NCI-H526 (cell line): ENCODE measurements around the gene XYLT1.
A peak's percentile ranks its signal among the peaks of the same experiment; 100 is the strongest.

Source experiments
- DNase-seq, 2 experiments: peaks; one replicate each; lab custom pipeline; 2025; lab: John Stamatoyannopoulos, UW

XYLT1 gene

DNA sequence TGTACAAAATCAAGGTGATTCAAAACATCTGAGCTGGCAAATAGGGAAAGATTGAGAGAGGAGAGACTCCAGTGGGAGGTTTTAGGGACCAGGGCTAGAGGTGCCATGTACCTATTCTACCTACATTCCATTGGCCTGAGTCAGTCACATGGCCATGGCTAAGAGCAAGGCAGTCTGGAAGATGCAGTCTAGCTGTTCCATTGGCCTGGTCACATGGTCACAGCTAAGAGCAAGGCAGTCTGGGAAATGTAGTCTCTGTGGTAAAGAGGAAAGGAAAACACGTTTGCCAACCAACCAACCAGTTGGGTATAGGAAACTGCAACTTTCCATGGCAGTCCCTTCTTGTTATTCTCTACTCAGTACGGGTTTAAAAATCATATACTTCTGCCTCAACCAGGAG, 369.1 kb downstream of the XYLT1 start:
- DNase-seq = peak in 1 of 2 experiments; percentile 14

- no peak for DNase-seq
Observed at GRCh38 chr16:17098685-17099084, 372.1 kb downstream of the XYLT1 start.

DNA sequence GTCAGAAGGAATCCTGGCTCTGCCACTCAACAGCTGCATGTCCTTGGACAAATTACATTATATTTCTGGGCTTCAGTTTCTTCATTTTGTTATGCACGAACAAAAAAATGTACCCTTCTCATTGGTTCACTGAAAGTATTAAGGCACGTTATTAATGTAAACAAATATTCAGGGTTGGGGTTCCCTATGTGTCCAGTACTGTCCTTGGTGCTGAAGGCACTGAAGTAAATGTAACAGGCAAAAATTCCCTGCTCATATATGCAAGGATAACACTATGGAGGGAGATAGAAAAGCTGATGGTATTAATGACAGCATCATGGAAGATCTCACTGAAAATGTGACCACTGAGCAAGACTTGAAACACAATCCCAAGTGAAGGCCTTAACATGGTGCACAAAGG, 386.6 kb downstream of the XYLT1 start:
- DNase-seq = no peak

GRCh38 chr16:17083628-17084027, 387.1 kb downstream of the XYLT1 start:
- DNase-seq = no peak

- DNase-seq = no peak
Observed at GRCh38 chr16:17082095-17082882, 388.5 kb downstream of the XYLT1 start.

DNA sequence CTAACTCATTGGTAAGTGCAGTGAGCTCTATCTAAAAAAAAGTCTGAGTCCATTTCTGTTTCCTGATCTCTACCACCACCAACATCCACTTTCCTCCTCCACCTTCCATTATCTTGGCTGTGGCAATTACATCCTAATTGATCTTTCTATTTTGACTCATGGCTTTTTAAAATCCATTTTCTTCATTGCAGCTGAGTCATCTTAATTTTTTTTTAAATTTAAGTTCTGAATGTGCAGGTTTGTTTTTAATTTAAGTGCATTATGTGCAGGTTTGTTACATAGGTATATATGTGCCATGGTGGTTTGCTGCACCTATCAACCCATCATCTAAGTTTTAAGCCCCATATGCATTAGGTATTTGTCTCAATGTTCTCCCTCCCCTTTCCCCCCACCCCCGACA, 390.7 kb downstream of the XYLT1 start:
- no peak for DNase-seq

- no peak for DNase-seq
Observed at GRCh38 chr16:17078931-17079631, 391.7 kb downstream of the XYLT1 start.

DNA sequence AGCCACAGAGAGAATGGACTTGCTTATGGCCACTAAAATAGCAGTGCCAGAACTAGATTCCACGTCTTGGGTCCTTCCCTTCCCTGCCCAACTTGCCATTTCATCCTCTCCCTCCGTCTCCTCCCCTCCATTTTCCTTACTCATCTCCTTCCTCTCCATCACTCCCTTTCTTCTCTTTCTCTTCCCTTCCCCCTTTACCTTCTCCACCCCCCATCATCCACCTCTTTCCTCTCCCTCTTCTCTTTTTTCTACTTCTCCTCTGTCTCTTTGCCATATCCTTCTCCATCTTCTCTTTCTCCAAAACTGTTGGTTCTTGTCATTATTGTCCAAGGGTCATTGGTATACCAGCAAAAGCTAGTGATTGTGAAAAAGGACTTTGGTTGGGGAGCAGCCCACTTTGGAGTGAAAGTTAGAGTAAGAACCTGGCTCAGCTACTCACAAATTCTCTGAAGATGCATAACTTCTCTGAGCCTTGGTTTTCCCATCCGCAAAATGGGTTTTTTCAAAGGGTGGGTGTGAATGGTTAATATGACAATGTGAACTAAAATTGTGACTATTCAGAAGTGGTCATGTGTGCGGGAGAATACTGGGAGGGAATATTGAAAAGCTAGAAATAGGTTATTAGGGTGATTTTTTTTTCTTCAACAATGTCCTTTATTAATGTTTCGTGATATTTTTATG, 393.8 kb downstream of the XYLT1 start:
- no peak for DNase-seq

- no peak for DNase-seq
Observed at GRCh38 chr16:17076092-17076754, 394.5 kb downstream of the XYLT1 start.

- no peak for DNase-seq
Observed at GRCh38 chr16:17072104-17072503, 398.7 kb downstream of the XYLT1 start.

DNA sequence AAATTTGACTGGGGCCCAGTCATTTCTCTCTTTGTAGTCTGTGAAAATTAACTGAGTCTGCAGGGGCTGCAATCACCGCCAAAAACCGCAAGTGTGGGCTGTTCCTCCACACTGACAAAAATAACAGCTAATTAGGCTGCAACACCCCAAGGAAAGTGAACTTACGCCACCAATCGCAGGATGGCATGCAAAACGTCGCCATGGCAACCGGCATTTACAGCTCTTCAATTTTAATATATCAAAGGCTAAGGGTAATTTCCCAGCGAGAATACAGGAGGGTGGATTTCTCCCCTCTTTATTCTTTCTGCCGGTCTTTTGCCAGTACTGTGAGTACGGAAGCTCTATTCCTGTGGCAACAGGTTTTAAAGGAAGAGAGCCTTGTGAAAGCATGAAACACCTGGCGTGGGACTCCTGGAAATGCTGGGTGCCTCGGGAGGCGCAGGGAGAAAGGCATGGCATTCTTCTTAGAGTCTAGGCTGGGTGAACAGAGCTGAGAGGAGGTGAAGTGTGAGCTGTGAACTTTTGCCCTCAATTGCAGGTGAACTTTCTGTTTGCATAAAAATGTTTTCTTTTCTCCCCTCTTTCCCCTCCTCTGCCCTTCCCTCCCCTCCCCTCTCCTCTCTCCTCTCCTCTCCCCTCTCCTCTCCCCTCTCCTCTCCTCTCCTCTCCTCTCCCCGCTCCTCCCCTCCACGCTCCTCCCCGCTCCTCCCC, 399.7 kb downstream of the XYLT1 start:
- DNase-seq = peak; percentile 20 to 53

DNA sequence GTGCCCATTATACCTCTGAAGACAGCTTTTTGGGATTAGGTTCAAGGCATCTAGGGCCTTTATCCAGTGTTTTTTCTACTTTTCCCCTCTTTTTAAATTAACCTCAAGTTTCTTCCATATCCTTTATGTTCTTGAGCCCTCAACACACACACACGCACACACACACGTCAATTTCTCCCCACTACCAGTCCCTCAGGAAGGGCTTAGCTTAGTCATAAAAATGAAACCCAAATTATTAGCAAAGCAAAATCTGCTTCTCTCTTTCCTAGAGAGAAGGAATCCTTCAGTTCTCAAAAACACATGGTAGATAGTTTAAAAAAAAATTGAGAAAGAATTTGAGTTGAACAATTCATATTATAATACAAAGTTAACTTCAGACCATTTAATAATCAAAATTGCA, 401.1 kb downstream of the XYLT1 start:
- DNase-seq = no peak

- no peak for DNase-seq
Observed at GRCh38 chr16:17068524-17068923, 402.2 kb downstream of the XYLT1 start.

DNA sequence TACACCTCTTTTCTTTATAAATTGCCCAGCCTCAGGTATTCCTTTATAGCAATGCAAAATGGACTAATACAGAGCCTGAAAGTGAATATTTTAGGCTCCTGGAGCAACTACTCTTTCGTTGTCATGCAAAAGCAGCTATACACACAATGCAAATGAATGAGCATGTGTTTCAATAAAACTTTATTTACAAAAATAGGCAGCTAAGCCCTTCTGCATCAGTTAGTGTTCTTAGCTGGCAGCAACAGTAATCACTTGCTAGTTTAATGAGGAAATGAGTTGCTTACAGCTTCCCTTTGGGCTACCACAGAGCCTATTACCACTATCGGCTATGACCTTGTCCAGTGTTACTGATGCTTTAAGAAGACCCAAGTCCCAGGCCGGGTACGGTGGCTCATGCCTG, 402.9 kb downstream of the XYLT1 start:
- no peak for DNase-seq

GRCh38 chr16:17063201-17064139, 407.3 kb downstream of the XYLT1 start:
- DNase-seq = no peak

- no peak for DNase-seq
Observed at GRCh38 chr16:17062676-17063075, 408.1 kb downstream of the XYLT1 start.

DNA sequence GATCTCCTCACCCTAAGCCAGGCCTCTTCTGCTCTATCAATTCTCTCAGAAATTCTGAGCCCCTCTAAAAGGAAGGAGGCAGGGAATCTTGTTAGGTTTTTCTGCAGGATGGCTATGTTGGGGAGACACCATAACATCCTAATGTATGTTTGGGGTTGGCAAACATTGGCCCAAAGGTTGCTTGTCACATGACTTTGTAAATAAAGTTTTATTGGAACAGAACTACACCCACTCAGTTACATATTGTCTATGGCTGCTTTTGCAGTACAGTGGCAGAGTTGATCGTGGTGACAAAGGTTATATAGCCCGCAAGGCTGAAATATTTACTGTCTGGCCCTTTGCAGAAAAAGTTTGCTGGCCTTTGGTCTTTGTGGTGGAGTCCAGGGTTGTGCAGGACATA, 409.4 kb downstream of the XYLT1 start:
- DNase-seq = no peak

GRCh38 chr16:17058471-17058870, 412.3 kb downstream of the XYLT1 start:
- DNase-seq = no peak

GRCh38 chr16:17056666-17057065, 414.1 kb downstream of the XYLT1 start:
- no peak for DNase-seq

DNA sequence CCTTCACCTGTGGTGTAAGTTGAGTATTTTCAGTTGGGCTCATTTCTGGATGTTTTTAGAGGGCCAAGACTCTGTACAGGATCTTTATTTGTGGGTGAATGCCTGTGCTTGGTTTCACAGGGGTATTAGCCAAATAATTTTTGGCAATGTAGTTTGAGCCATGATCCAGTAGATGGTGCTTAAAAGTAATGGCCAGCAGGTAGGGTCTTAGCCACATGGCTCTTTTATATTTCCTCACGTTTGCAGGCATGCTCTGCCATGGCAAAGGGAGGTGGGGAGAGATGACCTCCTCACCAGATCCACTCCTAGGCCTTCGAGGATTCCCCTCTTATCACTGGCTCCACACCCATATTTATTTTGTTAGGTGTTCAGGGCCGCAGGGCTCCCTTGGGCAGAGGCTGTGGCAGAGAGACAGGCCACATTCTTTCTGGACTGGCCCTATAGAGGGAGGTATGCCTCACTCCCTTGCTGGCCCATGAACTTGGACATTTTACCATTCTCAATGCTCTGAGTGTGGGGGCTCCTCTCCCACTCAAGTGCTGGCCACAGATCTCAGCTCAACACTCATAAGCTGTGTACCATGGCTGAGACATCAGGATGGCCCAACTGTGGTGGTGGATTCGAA, 417.1 kb downstream of the XYLT1 start:
- no peak for DNase-seq
